ENCODE data around the gene ZEB2. TPM values are rescaled to one million over a fixed set of nuclear protein-coding genes. Genes with fewer than 3 reads are reported as not detected.

The ZEB2 gene
- total RNA-seq, 1 donor from 2014 or later: 6.3 TPM

DNA sequence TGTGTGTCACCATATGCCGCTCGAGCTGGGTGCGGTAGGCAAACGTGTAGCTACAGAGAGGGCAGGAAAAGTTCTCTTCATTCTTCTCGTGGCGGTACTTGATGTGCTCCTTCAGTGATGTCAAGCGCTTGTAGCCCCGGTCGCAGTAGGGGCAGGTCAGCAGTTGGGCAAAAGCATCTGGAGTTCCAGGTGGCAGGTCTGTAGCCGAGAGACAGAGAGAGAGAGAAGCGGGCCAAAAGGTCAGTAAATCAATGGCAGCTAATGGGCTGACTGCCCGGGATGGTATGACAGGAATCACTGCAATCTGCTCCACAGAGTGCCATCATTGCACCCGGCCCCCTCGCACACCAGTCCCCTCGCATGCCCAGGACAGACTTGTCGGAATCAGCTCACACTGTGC is 116.0 kb downstream of the ZEB2 start:
- no peak overlapping the region for H3K4me3 ChIP-seq (ENCODE audit: low read depth, low read length)
- TF ChIP-seq, protein P1, sequence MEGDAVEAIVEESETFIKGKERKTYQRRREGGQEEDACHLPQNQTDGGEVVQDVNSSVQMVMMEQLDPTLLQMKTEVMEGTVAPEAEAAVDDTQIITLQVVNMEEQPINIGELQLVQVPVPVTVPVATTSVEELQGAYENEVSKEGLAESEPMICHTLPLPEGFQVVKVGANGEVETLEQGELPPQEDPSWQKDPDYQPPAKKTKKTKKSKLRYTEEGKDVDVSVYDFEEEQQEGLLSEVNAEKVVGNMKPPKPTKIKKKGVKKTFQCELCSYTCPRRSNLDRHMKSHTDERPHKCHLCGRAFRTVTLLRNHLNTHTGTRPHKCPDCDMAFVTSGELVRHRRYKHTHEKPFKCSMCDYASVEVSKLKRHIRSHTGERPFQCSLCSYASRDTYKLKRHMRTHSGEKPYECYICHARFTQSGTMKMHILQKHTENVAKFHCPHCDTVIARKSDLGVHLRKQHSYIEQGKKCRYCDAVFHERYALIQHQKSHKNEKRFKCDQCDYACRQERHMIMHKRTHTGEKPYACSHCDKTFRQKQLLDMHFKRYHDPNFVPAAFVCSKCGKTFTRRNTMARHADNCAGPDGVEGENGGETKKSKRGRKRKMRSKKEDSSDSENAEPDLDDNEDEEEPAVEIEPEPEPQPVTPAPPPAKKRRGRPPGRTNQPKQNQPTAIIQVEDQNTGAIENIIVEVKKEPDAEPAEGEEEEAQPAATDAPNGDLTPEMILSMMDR (conservative IDR thresholded peaks at IDR 0.05; ENCODE audit: low read depth, low read length): no peak
- DNase-seq (ENCODE audit: low read depth): peak; percentile 29

DNA sequence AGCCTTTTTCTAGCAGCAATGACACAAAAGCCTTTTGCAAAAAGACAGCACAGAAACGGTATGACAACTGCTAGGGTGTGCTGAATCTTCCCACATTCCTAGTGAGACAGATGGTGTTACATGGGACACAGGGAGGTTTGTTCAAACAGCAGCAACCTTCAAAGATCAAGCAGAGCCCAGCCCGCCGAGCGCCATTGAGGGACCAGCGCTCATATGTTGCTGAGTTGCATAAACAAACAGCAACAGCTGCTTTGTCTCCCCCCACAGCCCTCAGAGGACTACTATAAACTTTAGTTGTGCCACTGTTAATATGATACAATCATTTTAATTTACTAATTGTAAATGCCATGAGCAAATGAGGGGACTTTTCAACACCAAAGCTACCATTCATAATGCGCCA is 117.7 kb downstream of the ZEB2 start:
- no peak overlapping the region for H3K4me3 ChIP-seq (ENCODE audit: low read depth, low read length)
- TF ChIP-seq, protein P1 (conservative IDR thresholded peaks at IDR 0.05; ENCODE audit: low read depth, low read length): no peak
- no peak for DNase-seq (ENCODE audit: low read depth)

DNA sequence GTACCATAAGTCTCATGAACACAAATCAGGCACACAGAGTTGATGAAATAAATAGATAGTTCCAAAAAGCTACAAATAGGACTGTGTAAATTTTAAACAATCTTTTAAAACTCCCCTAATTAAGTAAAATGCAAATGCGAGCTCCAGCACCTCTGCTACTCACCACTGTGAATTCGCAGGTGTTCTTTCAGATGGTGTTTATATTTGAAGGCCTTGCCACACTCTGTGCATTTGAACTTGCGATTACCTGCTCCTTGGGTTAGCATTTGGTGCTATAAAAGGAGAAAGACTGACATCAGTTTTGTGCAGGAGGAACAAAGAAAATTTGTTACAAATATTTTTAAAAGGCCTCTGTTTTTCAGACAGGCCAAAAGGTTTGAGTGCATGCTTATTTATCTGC is 118.9 kb downstream of the ZEB2 start:
- H3K4me3 ChIP-seq (ENCODE audit: low read depth, low read length): no peak overlapping the region
- TF ChIP-seq, protein P1 (conservative IDR thresholded peaks at IDR 0.05; ENCODE audit: low read depth, low read length): no peak
- no peak for DNase-seq (ENCODE audit: low read depth)

DNA sequence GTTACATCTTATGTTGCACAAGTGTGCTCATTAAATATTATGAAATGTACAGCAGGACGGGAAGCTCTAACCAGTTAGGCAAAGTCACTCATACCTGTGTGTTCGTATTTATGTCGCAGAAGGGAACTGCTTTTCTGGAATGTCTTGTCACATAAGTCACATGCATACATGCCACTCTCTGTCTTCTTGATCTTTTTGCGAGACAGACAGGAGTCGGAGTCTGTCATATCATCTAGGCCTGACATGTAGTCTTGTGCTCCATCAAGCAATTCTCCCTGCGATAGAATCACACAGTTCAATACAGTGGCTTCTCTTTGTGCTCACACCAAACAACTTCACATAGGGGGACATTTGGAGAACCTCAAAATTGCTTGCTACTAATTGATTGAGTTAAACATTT is 123.6 kb downstream of the ZEB2 start:
- TF ChIP-seq, protein P1 (conservative IDR thresholded peaks at IDR 0.05; ENCODE audit: low read depth, low read length): no peak
- DNase-seq (ENCODE audit: low read depth): no peak
- H3K4me3 ChIP-seq (ENCODE audit: low read depth, low read length): no peak overlapping the region

DNA sequence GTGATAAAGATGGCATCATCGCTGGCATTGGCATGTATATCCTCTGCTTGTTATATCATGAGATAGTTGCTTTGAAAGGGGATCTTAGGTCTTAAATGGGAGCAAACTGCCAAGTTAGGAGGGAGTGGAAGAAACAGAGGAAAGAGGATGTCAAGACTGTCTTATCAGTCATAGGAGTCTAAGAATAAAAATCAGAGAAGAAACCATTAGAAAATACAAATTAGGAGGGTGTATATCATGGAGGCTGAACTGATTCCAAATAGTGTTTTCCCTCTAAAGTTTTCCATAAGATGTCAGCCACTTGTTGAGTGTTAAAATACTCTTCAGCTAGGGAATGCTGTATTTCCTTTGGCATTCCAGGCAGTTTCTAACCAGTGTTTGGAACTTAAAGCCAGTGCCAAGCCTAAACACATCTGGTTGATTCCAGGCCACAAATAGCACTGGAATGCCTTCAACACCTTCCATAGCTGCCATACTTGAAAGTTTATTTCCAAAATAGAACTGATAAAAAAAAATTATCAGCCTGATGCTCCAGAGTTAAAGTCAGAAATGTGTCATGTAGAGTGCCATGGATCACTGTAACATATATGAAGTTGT is 129.4 kb downstream of the ZEB2 start:
- no peak overlapping the region for H3K4me3 ChIP-seq (ENCODE audit: low read depth, low read length)
- DNase-seq (ENCODE audit: low read depth): no peak
- TF ChIP-seq, protein P1 (conservative IDR thresholded peaks at IDR 0.05; ENCODE audit: low read depth, low read length): no peak

DNA sequence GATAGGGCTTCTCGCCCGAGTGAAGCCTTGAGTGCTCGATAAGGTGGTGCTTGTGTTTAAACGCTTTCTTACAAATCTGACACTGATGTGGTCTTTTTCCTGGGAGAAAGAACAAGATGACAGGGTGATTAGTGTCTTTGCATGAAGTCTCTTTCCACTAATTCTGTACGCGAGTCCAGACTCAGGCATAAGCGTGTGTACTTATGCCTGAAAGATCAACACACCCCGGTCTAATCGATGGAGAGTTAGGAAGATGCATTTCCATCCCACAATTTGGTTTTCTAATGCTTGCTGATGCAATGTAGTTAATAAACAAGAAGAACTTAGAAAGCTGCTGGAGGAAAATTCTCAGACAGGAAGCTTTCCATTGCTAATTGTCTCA is 130.0 kb downstream of the ZEB2 start:
- TF ChIP-seq, protein P1 (conservative IDR thresholded peaks at IDR 0.05; ENCODE audit: low read depth, low read length): no peak
- no peak overlapping the region for H3K4me3 ChIP-seq (ENCODE audit: low read depth, low read length)
- DNase-seq (ENCODE audit: low read depth): no peak

DNA sequence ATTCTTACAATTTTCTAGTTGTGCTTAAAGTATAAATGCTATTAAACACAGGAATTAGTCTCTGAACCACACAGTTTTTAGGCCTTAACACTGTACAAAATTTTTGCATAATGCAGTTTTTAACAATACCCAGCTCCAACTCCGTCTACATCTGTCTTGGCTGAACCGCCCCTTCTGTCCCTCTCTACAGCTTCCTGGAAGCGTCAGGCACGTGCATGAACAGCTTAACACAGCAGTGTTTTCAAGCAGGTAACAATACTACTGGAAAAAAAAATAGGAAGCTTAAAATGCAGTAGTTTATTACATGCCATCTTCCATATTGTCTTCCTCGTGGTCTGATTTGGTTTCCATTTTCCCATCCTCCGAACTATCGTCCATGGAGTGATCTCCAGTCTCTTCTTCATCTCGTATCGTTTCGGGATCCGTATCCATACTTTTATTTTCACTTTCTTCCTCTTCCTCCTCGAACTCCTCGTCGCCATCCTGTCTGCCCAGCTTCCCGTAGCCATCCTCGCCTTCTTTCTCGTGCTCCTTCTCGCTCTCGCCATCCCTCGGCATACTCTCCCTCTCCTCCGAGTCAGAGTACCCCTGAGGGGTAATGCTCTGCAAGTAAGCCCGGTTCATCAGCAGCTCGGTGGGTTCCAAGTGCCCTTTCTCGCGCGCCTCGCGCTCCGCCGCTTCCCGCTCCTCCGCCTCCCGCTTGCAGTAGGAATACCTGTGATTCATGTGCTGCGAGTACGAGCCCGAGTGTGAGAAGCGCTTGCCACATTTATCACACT is 130.6 kb downstream of the ZEB2 start:
- TF ChIP-seq, protein P1 (conservative IDR thresholded peaks at IDR 0.05; ENCODE audit: low read depth, low read length): no peak
- H3K4me3 ChIP-seq (ENCODE audit: low read depth, low read length): peak overlapping the region; percentile 28
- DNase-seq (ENCODE audit: low read depth): no peak
